ENCODE data around the gene WARS2.

DNA sequence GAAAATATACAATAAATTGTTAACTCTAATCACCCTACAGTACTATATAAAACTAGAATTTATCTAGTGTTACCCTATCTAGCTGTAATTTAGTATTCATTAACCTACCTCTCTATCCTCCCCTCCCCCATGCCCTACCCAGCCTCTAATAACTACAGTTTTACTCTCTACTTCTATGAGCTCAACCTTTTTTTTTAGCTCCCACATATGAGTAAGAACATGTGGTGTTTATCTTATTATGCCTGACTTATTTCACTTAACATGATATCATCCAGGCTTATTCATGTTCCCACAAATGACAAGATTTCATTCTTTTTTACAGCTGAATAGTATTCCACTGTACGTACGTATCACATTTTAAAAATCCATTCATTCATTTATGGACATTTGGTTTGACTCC, 46.0 kb upstream of the WARS2 start:
- TF ChIP-seq MAFK (IDR thresholded peaks at IDR 0.05; ENCODE audit: low read depth, low read length) (no peak), YY1 (IDR thresholded peaks at IDR 0.05; ENCODE audit: low read depth, low read length) (no peak)

Measured in H1 (cell line).